Measurements from ENCODE around the gene ARHGAP5.

ARHGAP5 gene

DNA sequence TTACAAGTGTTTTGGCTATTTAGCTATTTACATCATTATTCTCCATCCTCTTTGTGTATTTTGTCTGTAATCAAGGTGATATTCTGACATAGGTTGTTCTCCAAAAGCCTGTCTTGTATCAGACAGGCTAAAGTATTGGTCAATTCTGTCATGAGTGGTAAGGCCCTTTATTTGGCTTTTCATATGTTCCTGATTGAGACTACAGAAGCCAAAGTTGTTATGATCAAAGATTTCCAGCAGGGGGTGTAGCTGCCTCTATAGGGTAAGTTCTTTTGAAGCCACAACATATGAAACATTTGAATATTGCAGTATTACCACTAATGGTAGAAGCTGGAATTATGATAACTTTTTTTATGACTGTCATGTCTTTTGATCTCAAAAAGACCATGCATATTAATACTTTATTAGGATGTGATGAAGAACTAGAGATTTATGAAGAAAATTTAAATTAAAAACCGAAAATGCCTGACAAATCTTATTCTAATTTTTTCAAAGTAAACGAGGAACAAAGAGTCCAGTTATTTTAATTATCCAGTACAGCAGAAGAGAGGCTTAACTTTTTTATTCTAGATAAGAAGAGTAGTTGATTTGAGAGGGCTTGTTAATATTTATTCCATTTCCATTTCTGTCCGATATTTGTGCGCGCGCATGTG is 3.4 kb upstream of the ARHGAP5 start:
- in situ Hi-C loops (cut with HindIII; ENCODE audit: low sequenced_read_pairs) = no loop called here
- no peak overlapping the region for H3K4me3 ChIP-seq (ENCODE audit: low read depth, low read length)
- TF ChIP-seq, protein P1, sequence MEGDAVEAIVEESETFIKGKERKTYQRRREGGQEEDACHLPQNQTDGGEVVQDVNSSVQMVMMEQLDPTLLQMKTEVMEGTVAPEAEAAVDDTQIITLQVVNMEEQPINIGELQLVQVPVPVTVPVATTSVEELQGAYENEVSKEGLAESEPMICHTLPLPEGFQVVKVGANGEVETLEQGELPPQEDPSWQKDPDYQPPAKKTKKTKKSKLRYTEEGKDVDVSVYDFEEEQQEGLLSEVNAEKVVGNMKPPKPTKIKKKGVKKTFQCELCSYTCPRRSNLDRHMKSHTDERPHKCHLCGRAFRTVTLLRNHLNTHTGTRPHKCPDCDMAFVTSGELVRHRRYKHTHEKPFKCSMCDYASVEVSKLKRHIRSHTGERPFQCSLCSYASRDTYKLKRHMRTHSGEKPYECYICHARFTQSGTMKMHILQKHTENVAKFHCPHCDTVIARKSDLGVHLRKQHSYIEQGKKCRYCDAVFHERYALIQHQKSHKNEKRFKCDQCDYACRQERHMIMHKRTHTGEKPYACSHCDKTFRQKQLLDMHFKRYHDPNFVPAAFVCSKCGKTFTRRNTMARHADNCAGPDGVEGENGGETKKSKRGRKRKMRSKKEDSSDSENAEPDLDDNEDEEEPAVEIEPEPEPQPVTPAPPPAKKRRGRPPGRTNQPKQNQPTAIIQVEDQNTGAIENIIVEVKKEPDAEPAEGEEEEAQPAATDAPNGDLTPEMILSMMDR (IDR thresholded peaks at IDR 0.05; ENCODE audit: low read depth, low read length, missing control alignments) = peak; percentile 63
- peak; percentile 81 for DNase-seq (ENCODE audit: low read depth)

DNA sequence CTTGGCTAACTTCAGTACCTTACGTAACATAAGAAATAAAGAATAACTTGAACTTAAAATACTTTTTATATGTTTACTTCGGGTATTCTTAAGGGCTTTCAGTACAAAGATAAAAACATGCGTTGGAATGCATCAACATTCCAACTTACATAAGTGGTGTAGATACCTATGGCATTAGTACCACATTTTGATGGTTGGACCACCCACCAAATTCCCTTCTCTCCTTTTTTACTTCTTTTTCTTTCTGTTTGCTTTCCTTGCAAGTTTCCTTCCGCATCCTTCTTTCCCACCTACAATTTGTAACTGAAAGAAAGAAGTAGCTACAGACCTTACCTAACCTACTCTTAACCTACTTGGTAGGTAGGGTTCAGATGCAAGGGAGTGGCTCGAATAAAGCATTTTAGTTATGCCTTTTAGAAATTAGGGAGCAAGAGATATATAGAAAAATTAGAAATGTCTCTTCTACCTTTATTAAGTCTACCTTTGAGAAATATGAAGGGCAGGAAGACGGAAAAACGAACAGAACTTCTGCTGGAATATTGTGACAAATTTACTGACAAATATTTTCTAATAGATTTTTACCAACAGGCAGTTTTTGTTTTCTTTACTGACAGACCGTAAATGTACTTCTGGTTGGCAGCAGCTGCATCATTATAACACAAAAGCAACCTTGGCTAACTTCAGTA is 2.1 kb upstream of the ARHGAP5 start:
- in situ Hi-C loops (cut with HindIII; ENCODE audit: low sequenced_read_pairs) = no loop called here
- H3K4me3 ChIP-seq (ENCODE audit: low read depth, low read length) = peak overlapping the region; percentile 89
- no peak for DNase-seq (ENCODE audit: low read depth)
- TF ChIP-seq, protein P1 (IDR thresholded peaks at IDR 0.05; ENCODE audit: low read depth, low read length, missing control alignments) = no peak

DNA sequence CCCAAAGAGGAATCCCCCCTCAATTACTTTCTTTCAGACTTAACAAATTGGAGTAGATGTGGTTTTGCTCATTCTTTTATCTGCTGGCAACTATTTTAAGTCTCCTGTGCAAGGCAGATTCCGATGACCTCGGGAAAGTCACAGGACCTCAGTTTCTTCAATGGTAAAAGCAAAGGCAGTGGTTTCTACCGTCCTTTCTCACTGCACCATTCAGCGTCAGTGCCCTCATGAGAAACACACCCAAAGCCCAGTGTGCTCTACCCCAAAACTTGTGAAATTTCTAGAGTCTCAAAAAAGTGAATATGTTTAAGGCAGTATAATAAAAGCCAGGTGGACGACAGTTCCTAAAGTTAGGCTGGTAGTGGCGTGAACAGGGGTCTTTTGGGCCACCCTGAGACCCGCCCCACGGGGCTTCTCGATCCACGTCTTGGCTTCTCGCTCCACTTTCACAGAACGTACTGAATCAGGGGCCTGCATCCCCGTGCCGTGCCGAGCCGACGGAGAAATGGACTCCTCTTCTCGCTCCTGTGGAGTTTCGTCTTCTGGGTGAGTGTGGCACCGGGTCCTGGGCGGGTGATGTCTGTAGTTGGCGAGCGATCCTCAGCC is 1.3 kb upstream of the ARHGAP5 start:
- TF ChIP-seq, protein P1 (IDR thresholded peaks at IDR 0.05; ENCODE audit: low read depth, low read length, missing control alignments) = no peak
- in situ Hi-C loops (cut with HindIII; ENCODE audit: low sequenced_read_pairs) = no loop called here
- DNase-seq (ENCODE audit: low read depth) = no peak

DNA sequence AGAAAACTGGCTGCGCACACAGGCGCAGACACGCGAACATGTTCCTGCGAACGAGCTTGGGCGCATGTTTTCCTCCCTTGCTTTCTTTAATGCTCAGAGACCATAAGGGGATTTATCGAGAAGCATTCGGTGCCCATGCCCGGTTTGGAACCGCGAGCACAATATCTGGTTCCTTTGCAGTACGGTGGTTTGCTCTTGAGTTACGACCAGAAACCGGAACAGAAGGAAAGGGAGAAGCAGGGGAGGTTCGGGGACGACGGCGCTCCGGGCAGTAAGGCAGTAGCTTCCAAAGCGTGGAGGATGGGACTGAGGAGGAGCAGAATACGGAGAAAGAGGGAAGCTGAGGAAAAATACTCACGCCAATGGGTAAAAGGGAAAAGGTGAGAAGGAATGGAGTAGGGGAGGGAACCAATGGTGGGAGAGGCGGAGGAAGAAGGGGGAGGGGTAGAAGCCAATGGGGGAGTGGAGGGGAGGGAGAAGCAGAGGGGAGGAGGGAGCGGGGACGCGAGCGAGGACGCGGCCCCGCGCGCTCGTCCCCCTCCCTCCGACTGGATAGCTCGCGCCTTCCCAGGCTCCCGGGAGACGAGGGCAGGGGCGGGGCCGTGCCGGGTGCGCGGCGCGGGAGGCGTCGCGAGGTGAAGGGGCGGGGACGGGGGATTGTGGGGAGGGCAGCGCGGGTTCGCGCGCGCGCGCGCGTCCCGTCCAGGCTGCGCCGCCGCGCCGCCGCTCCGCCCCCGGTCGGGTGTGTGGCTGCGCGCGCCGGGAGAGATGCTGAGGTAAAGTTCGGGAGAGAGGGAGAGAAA is 625 bp upstream of the ARHGAP5 start:
- peak overlapping the region; percentile 89 for H3K4me3 ChIP-seq (ENCODE audit: low read depth, low read length)
- in situ Hi-C loops (cut with HindIII; ENCODE audit: low sequenced_read_pairs) = no loop called here
- TF ChIP-seq, protein P1 (IDR thresholded peaks at IDR 0.05; ENCODE audit: low read depth, low read length, missing control alignments) = no peak
- DNase-seq (ENCODE audit: low read depth) = peak; percentile 92

More for the DNA sequence above, 1.3 kb upstream of the ARHGAP5 start:
- peak overlapping the region; percentile 89 for H3K4me3 ChIP-seq (ENCODE audit: low read depth, low read length)

DNA sequence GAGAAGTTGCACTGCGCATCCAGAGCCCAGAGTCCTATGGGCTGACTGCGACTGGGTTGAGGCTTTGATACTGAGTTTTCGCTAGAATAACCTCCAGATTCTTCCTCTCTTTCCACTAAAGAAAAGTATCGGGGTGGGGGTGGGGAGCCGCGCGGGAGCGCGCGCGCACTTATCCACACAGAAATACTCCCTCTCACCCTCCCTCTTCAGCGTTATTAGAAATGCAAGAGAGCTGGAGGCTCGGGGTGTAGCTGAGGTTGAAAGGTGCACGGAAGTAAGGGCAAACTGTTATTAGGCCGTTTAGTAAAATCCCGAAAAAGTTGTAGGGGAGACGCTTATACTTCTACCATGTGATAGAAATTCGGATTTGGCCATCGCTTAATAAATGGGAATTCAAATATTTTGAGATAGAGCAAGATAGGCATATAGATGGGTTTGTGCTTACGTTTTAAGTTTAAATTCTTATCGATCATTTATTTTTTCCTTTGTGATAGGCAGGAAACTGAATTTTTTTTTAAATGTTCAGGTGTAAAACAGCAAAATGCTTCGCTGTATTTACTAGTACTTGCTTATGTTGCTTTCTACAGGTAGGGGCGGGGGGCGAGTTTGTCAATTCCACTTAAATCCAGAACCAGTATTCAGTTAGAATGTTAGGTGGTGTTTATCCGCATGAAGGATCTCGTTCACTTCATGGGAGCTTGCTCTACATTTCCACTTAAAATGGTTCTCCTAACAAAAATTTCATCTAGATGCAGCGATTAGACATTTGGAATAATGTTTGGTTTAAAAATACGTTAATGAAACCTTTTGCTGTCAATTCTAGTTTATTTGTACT is 1.1 kb downstream of the ARHGAP5 start:
- TF ChIP-seq, protein P1 (IDR thresholded peaks at IDR 0.05; ENCODE audit: low read depth, low read length, missing control alignments) = no peak
- in situ Hi-C loops (cut with HindIII; ENCODE audit: low sequenced_read_pairs) = no loop called here
- H3K4me3 ChIP-seq (ENCODE audit: low read depth, low read length) = peak overlapping the region; percentile 89
- DNase-seq (ENCODE audit: low read depth) = no peak

Data from astrocyte of the cerebellum (primary cell).